Islet precursor cell (in vitro differentiated cells): ENCODE results near the gene ZBTB17.
"Not testable (repeated sequence)": the region's sequence is repeated elsewhere in the genome, so short reads cannot be mapped to it uniquely, and the experiment has no call there.

Source experiments
- DNase-seq: peaks from one replicate; pipeline ENCODE4 v3.0.0-alpha.2; 2018

Gene ZBTB17

DNA sequence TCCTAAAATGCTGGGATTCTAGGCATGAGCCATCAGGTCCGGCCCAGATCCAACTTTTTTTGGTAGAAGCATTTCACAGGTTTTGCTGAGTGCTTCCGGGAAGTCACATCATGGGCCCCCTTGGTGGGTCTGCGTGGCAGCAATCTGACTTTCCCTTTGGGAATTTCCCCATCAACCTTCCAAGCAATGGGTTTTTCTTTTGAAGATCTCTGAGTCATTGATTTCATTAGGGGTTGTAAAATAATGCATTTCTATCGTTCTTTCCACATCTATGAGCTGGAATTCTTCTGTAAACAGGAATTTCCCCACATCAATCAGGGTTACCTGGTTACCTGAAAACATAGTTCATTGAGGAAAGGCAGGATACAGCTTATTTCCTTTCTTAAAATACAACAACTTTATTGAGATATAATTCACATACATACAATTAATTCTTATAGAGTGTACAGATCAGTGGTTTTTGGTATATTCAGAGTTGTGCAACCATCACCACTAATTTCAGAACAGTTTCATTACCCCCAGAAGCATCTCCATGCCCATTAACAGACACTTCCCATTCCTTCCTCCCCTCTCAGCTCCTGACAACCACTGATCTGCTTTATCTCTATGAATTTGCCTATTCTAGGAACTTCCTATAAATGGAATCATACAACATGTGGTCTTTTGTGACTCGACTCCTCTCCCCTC, 9.9 kb upstream of the ZBTB17 start:
- no peak for DNase-seq

DNA sequence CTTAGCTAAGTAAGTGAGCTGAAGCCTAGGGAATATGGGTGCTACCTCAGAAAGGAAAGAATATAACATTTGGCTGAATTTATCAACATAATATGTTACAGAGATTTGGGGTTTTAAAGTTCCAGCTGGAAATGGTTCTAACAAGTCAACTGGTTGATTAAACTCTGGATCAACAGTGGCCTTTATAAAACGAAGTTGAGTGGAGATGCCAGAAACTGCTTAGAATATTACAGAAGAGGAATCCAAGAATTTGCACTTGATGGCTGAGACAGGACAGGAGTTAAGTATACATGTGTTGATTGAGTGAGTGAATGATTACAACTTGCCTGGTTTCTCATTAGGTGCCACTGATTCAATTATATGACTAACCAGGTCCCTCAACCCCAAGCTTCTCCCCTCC, 7.4 kb upstream of the ZBTB17 start:
- DNase-seq: no peak

DNA sequence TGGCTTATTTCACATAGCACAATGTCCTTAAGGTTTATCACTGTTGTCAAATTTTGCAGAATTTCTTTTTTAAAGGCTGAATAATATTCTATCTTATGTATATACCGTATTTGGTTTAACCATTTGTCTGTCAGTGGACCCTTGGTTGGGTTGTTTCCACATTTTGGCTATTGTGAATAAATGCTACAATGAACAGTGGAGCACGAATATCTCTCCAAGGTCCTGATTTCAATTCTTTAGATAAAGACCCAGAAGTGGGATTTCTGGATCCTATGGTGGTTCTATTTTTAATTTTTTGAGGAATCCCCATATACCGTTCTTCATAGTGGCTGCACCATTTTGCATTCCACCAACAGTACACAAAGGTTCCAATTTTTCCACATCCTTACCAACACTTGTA, 5.8 kb upstream of the ZBTB17 start:
- no peak for DNase-seq

DNA sequence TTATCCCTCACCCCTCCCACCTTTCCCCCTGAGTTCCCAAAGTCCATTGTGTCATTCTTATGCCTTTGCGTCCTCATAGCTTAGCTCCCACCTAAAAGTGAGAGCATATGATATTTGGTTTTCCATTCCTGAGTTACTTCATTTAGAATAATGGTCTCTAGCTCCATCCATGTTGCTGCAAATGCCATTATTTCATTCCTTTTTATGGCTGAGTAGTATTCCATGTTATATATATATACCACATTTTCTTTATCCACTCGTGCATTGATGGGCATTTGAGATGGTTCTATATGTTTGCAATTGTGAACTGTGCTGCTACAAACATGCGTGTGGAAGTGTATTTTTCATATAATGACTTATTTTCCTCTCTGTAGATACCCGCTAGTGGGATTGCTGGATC, 2.0 kb upstream of the ZBTB17 start:
- DNase-seq: not testable (repeated sequence)

DNA sequence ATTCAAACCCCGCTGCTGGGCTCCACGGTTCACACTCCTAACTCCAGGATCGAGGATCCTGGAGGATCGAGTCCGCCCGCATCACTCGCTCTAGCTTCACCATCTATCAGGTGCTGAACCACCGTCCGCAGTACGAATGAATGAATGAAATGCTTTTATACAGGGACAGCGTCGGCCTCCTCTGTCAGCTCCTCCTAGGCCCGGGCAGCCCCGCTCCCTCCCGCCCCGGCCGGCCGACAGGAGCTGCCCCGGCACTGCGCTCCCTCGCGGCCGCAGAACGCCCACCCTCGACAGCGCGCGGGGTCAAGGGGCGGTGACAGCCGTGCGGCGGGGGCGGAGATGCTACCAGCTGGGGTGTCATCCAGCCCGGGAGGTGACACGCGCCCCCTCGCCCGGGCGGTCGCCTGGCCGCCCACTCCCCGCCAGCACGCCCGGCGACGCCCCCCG, 520 bp downstream of the ZBTB17 start:
- DNase-seq: peak; percentile 88

DNA sequence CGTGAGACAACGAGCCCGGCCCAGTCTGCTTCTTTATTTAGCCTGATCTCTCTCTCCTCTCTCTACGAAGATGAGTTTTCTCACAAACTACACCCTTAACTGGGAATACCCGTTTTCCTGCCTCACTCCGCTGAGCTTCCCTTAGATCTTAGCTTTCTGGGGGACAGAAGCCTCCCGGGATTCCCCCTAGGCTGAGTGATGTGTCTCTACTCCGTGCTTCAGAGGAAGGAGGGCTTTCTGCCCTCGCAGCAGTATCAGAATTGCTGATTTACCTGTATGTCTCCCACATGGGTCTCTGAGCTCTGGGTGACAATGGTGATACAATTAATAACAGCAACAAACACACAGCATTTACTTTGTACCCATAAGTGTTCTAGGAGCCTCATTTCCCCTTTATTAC, 1.0 kb downstream of the ZBTB17 start:
- DNase-seq: no peak

DNA sequence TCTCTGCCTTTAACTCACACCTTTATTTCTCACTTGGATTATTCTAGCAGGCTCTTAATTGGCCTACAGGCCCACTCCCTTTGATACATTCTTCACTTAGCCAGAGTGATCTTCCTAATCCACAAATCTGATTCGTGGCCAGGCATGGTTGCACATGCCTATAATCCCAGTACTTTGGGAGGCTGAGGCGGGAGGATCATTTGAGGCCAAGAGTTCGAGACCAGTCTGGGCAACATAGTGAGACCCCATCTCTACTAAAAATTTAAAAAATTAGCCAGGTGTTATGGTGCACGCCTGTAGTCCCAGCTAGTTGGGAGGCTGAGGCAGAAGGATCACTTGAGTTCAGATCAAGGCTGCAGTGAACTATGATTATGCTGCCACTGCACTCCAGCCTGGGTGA, 2.1 kb downstream of the ZBTB17 start:
- no peak for DNase-seq

DNA sequence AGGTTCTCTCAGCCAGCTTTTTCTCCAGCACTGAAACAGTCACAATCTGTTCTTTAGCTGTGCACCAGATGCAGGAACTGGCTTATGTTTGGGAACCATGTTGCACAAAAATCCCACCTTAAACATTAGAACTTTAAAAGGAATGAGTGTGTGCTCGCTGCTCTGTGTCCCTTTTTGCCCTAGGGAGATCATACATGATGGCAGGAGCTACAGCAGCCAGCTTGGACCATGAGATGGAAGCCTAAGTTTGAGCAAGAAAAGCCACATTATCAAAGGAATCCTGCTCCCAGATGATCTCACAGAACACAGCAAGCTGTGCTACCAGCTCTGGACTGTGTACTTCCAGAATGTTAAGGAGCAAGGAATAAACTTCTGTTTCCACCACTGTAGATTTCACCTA, 3.5 kb downstream of the ZBTB17 start:
- no peak for DNase-seq

DNA sequence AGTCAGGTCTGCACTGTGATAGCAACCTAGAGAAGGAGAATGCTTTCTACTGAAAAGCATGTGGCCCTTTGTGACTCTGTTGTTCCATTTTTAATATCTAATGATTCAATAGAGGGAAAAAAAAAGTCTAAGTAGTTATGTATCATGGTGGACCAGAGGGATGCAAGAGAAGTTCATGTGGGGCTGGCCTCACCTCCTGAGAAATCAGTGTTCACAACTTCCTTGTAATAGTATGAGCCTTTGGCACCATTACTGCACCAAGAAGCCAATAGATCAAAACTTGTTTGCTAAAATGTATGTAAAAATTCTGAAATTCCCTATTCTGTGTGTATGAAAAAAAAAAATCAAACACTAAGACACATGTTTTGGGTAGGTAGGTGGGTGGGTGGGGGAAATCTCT, 5.0 kb downstream of the ZBTB17 start:
- no peak for DNase-seq

DNA sequence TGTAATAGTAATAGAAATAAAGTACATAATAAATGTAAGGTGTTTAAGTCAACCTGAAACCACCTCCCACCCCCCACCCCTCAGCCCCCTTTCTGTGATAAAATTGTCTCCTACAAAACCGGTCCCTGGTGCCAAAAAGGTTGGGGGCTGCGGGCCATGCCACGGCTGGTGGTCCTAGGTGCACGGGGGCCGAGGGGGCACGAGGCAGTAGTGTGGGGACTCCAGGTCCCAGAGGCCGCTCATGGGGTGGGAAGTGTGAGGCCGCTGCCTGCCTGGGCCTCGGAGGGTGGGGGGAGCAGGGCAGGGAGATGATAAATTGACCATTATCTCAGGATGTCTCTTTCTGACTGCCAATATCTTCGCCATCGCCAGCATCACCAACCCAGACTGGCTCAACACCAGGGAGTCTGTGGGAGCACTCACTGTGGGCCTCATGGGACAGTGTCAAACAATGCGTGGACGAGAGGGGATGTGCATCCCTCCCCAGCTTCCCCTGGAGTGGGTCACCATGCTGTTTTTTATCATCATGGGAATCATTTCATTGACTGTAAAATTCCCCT, 6.5 kb downstream of the ZBTB17 start:
- no peak for DNase-seq

DNA sequence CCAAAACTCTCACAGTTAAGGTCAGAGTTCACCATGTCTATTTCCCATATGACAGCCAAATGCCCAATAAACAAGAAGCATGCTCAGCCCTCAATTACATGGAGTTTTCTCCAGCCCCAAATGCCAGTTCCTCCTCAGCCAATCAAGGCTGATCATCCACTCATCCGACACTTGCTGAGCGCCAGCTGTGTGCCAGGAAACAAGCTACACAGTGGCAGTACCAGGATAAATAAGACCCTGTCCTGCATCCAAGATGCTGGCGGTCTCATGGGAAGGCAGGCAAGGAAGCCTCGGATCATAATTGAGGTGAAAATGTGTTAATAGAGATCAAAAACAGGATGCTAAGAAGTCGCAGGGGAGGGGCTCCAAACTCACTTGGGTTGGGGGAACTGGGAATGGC, 7.7 kb downstream of the ZBTB17 start:
- no peak for DNase-seq

DNA sequence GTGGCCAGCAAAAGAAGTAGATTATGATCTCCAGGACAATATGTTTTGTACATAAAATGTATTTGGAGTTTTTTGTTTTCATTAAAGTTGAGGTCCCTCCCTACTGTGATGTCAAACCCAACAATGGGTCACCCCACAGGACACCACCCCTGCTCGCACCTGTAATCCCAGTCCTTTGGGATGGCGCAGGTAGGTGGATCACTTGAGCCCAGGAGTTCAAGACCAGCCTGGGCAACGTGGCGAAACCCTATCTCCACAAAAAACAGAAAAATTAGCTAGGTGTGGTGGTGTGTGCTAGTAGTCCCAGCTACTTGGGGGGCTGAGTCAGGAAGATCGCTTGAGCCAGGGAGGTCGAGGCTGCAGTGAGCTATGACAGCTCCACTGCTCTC, 9.0 kb downstream of the ZBTB17 start:
- DNase-seq: no peak

DNA sequence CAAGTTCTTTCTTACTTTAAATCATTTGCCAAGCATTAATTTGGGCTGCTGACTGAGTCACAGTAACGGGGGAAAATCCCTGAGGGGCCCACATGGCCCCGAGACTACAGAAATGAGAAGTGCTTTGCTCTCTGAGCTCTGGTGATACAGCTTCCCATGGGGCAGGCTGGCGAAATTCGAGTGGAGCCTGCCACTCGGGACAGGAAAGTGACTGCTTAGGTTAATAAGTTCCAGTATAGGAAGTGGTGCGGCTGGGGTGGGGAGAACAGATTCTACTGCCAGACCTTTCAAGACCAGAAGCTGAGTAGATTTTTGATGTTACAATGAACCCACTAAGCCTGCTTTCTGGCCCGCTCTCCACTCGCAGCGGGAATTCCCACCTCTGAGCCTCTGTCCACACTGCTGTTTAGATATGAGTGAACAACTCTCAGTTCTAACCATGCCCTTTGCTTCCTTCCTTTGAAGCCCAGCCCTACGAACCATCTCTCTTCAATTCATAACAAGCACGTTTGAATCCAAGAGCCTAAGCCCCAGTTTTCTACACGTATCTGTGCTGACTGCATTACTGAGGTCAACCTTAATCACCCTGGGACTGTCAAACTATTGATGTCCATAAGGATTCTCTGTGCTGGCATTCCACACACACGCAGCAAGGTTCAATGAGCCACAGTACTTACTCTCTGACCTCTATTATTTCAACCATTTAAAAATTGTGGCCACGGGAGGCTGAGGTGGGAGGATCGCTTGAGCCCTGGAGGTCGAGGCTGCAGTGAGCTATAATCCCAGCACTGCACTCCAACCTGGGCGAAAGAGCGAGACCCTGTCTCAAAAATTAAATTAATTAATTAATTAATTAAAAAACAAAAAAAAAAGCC, 9.6 kb downstream of the ZBTB17 start:
- no peak for DNase-seq

DNA sequence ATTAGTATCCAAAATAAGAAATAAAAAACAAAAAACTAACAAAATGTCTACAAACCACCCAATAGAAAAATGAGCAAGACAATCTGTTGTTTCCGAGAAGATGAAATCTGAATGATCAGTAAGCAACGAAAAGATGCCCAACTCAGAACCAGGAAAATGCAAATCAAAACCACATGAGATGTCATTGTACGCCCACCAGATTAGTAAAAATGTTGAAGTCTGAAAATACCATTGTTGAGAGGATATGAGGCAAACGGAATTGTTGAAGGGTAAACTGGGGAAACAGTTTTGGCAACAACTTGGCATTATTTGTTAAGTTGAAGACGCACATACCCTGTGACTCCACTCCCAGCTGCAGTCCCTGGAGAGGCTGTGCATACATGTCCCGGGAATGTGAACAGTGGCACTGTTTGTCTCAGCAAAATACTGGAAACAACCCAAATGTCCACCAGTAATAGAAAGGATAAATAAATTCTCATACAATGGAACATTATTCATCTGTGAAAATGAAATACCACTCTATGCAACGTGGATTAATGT, 10.6 kb downstream of the ZBTB17 start:
- no peak for DNase-seq

DNA sequence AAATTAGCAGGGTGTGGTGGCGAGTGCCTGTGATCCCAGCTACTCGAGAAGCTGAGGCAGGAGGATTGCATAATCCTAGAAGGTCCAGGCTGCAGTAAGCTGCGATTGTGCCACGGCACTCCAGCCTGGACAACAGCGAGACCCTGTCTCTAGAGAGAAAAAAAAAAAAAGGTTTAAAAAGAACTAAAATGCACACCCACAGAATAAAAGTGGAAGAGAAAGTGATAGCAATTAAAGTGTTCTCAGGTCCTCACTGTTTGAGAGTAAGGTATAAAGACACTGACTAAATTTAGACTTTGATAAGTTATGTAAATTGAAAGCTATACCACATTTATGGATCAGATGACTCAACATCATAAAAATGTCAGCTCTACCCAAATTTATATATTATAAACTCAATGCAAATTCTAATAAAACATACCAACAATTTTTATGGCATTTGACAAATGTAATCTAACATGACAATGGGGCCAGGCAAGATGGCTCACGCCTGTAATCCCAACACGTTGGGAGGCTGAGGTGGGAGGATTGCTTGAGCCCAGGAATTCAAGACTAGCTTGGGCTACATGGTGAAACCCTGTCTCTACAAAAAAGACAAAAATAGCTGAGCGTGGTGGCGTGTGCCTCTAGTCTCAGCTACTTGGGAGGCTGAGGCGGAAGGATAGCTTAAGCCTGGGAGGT, 11.8 kb downstream of the ZBTB17 start:
- no peak for DNase-seq

DNA sequence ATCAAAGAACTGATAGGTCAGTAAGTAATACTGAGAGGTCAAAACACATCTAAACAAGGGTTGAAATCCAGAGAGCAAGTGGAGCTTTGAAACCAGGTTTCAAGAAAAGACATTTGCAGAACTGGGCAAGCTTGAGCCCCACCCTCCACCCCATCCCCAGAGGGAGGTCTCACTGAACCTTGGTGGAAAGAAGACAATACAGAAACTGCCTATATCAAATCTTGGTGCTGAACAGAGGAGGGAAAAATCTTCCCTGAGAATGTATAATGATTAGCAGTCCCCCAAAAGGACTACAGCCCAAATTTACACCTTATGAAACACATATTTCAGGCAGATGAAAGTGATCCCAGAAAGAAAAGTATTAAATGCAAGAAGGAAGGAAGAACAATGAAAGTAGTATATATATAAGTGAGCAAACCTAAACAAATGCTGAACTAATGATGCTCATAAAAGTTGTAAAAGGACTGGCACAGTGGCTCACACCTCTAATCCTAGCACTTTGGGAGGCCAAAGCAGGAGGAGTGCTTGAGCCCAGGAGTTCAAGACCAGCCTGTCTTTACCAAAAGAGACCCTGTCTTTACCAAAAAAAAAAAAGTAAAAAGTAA, 12.4 kb downstream of the ZBTB17 start:
- DNase-seq: no peak

DNA sequence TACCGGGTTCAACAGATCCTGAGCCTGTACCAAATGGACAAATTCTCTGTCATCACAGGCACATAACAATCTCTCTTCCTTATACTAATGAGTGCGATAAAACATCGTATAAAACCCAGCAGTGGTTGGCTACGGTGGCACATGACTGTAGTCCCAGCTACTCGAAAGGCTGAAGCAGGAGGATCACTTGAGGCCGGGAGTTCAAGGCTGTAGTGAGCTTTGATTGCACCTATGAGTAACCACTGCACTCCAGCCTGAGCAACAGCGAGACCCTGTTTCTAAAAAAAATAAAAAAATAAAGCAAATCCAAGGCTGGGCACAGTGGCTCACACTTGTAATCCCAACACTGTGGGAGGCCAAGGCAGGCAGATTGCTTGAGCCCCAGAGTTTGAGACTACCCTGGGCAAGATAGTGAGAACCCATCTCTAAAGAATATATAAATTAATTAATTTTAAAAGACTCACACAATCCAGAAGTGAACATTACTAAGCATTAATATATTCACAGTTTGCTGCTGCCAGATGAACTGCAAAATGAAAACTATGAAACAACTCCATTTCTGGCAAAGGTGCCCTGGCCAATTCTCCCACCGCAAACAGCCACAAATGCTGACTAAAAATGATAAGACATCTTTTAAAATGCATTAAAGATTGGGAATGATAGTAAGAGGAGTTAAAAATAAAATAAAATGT, 13.1 kb downstream of the ZBTB17 start:
- no peak for DNase-seq

DNA sequence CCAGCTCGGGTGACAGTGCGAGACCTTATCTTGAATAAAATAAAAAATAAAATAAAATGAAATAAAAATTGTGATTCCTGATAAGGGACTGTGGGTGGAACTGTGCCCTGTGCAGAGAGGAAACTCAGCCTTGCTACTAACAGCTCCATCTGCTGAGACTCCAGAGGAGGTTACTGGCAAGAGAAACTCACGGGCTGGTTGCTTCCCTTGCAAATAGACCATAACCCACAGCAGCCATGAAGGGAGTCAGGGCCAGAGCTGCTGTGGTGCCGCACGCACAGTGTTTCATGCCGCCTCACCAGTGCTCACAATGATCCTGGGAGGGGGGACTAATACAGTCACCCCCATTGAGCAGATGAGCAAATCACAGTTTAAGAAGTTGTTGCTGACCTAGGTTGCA, 13.7 kb downstream of the ZBTB17 start:
- no peak for DNase-seq

DNA sequence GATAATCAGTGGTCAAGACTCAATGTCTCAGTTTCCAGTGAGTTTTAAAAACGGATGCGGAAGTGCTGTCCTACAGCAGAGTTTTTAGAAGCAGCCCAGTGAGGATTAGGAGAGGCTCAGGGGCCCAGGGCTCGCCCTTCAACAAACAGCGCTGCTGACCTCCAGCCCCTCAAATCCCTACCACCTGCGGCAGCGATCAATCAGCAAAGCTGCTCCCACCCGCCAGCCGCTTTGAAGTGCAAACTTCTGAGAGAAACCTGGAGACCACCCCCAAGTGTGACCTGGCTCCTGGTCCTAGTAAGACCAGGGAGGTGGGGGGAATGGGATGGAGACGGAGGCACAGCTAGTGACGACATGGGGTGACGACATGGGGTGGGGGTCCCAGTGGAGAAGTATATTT, 14.4 kb downstream of the ZBTB17 start:
- no peak for DNase-seq

DNA sequence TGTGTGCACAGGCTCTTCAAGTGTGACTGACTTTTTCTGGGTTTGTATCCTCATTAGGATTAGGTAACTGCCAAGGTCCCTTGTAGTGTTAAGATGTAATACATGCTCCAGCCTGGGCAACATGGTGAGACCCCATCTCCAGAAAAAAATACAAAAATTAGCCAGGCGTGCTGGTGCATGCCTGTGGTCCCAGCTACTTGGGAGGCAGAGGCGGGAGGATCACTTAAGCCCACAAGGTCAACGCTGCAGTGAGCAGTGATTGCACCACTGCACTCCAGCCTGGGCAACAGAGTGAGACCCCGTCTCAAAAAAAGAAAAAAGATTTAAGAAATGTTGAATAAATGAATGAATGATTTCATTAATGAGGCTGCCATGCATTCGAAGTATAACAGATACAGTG, 15.1 kb downstream of the ZBTB17 start:
- no peak for DNase-seq

DNA sequence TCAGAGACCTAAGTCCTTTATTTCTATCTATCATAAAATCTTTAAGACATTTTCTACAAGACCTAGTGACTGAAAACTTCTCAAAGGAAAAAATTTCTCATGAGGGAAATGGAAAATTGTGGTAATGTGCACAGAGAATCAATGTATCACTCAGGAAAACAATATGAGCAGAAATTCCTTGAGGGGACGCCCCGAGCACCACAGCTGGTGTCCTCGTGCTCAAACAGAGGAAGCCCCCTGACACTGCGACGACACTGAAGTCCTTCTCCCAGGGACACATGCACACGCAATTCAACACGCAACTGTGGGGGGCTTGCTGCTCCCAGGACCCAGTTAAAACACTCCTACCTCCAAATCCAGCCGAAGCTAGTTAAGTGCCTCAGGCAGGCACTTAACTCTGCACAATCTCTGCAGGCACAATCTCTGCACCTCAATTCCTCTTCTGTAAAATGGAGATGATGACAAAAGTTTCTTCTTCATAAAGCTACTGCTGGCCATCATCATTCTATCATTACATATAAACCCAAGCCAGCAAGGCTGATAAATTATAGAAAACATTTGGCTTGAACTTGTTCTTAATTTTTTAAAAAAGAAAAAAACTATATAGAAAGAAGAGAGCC, 16.0 kb downstream of the ZBTB17 start:
- no peak for DNase-seq

DNA sequence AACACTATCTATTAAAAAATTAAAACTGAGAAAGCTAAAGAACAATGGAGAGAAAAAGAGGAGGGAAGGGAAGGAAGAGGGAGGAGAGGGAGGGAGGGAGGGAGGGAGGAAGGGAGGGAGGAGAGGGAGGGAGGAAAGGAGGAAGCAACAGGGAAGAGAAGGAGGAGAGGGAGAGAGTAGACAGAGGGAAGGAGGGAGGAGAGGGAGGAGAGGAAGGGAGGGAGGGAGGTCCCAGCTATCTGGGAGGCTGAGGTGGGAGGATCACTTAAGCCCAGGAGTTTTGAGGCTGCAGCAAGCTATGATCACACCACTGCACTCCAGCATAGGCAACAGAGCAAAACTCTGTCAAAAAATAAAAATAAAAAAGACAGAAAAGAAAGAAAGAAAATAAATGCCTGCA, 16.5 kb downstream of the ZBTB17 start:
- no peak for DNase-seq
